NCI-H1694 treated with DMSO at 0.1 percent for 48 hours (cell line): ENCODE results near the gene MAP3K13.
A peak's percentile ranks its signal among the peaks of the same experiment; 100 is the strongest.

Experiments used
- DNase-seq: peaks from one replicate; lab custom pipeline; 2025; lab: John Stamatoyannopoulos, UW

The MAP3K13 gene

GRCh38 chr3:185508335-185508991 is 145.5 kb downstream of the MAP3K13 start:
- DNase-seq: no peak

GRCh38 chr3:185511711-185512110 is 148.8 kb downstream of the MAP3K13 start:
- no peak for DNase-seq

- no peak for DNase-seq
These were observed 154.6 kb downstream of the MAP3K13 start for GRCh38 chr3:185517387-185518130.

- no peak for DNase-seq
These were observed 156.1 kb downstream of the MAP3K13 start for GRCh38 chr3:185519021-185519420.

GRCh38 chr3:185521349-185522138 is 158.6 kb downstream of the MAP3K13 start:
- no peak for DNase-seq

GRCh38 chr3:185526349-185526951 is 163.5 kb downstream of the MAP3K13 start:
- no peak for DNase-seq

GRCh38 chr3:185527364-185527763 is 164.4 kb downstream of the MAP3K13 start:
- DNase-seq: no peak

- no peak for DNase-seq
These were observed 165.6 kb downstream of the MAP3K13 start for GRCh38 chr3:185528532-185528931.

GRCh38 chr3:185530856-185531255 is 167.9 kb downstream of the MAP3K13 start:
- DNase-seq: no peak

GRCh38 chr3:185532901-185533300 is 170.0 kb downstream of the MAP3K13 start:
- no peak for DNase-seq

- no peak for DNase-seq
These were observed 171.6 kb downstream of the MAP3K13 start for GRCh38 chr3:185534511-185534910.

- peak; percentile 4 for DNase-seq
These were observed 174.5 kb downstream of the MAP3K13 start for GRCh38 chr3:185537369-185537970.
